Natural killer cell (primary cell): ENCODE measurements around the gene CTTN. TPM values are rescaled to one million over a fixed set of nuclear protein-coding genes. Genes with fewer than 3 reads are reported as not detected.

Experiments used
- ATAC-seq, 3 donors: fragments of 150-1000 bp in 2 of 3; fragments of 200-7000 bp in 1 of 3; cut with Tn5 transposase; 1 replicate in 1 of 3; 2 replicates in 2 of 3; pipeline ENCODE4 v1.10.0; 2021; ENCODE audit warnings: mild to moderate bottlenecking in 2 of 3, moderate library complexity in 2 of 3
- DNase-seq, 2 donors: peaks; one replicate each; pipeline versions ENCODE4 v3.0.0 to v3.0.0-alpha.2; 2013 to 2021; ENCODE audit warnings: mixed read lengths in 1 of 2
- H3K27ac ChIP-seq: one replicate; pipeline ENCODE4 v1.5.1; 2013; ENCODE audit warnings: mild to moderate bottlenecking, low read length
- H3K27me3 ChIP-seq: one replicate; pipeline ENCODE4 v1.6.1; 2013; ENCODE audit warnings: low read length; ENCODE audit not compliant: control insufficient read depth, insufficient read depth
- H3K36me3 ChIP-seq: one replicate; pipeline ENCODE4 v1.6.1; 2013; ENCODE audit warnings: low read length; ENCODE audit not compliant: control insufficient read depth, insufficient read depth
- H3K4me1 ChIP-seq: one replicate; pipeline ENCODE4 v1.6.1; 2013; ENCODE audit warnings: low read length; ENCODE audit not compliant: control insufficient read depth, insufficient read depth
- H3K4me3 ChIP-seq: one replicate; pipeline ENCODE4 v1.5.1; 2013; ENCODE audit warnings: low read length
- H3K9me3 ChIP-seq: one replicate; pipeline ENCODE4 v1.6.1; 2013; ENCODE audit warnings: low read length; ENCODE audit not compliant: control insufficient read depth, insufficient read depth
- H3K27ac Mint-ChIP-seq, 2 donors: one replicate each; pipeline ENCODE4 v1.8.0; 2022; ENCODE audit warnings: mild to moderate bottlenecking in 2 of 2, mixed read lengths in 2 of 2, moderate library complexity in 1 of 2
- H3K27me3 Mint-ChIP-seq, 2 donors: one replicate each; pipeline ENCODE4 v1.8.0; 2022; ENCODE audit warnings: low read depth in 2 of 2, mixed read lengths in 2 of 2
- H3K36me3 Mint-ChIP-seq: one replicate; pipeline ENCODE4 v1.8.0; 2022; ENCODE audit warnings: mixed read lengths
- H3K4me1 Mint-ChIP-seq, 2 donors: one replicate each; pipeline ENCODE4 v1.8.0; 2022; ENCODE audit warnings: mixed read lengths in 2 of 2
- H3K4me3 Mint-ChIP-seq: one replicate; pipeline ENCODE4 v1.8.0; 2022; ENCODE audit warnings: mild to moderate bottlenecking, moderate library complexity, mixed read lengths
- H3K9me3 Mint-ChIP-seq, 2 donors: one replicate each; pipeline ENCODE4 v1.8.0; 2022; ENCODE audit warnings: mixed read lengths in 2 of 2
- WGBS: methylation state at CpG from one replicate; pipeline ENCODE4 v1.1.7; 2013; ENCODE audit warnings: missing lambda C conversion rate; ENCODE audit not compliant: insufficient coverage; 5-methylcytosine and 5-hydroxymethylcytosine counted together
- intact Hi-C: fragments of 100-400 bp; cut with micrococcal nuclease; formaldehyde crosslinking; loops from one replicate; pipeline ENCODE4 v1.14.2; 2022
- total RNA-seq, 4 donors: library from RNA; stranded (reverse); fragments of 120-200 nt in 1 of 4; gene quantifications; one replicate each; pipeline versions ENCODE4 v1.2.3 to v1.2.4, GENCODE V29; 2013 to 2022
- TF ChIP-seq, protein P1 (sequence below): fragments of 200-600 bp; IDR thresholded peaks from one replicate; pipeline ENCODE4 v1.8.0; 2022; ENCODE audit warnings: antibody characterized with exemption

The CTTN gene
- total RNA-seq, 3 donors from 2014 or later (not counting 1 experiment from before 2014, with no cell fraction given): 0.59 to 5.8 (median 1.8) TPM

DNA sequence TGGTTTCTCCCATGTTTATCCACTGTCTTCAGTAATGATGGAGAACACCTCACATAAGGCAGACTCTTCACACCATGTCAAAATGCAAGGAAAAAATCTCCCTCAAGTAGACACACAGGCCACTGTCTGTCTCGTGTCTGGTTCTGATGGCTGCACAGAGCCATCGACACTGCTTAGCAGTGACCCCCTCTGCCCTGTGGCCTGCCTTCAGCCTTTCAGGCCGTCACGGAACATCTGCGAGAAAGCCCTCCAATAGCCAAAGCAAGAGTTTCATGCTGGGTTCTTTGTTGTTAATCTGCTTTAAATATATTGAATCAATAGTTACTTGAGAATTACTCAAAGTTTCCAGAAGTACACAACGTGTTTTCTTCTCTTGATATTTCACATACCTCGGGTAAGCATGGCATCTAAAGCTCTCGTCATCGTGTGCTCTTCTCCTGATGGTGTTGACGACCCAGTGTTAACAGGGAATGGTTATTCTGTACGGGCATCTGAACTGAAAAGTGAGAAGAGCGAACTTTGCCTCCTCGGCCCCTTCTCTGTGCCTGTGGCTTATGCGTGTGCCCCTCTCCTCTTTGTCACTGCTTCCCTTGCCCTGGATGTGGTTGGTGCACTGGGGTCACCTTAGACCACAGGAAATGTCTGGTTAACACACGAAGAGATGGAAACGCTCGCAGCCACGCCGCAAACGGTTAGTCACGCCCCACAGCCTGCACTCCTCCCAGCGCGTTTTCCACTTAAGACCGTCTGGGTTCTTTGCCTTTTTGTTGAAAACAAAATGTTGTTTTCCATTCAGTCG is 33.4 kb upstream of the CTTN start:
- peaks cover 6 to 8% of the 10 kb centered on the region in 2 donors for H3K27me3 Mint-ChIP-seq
- H3K36me3 Mint-ChIP-seq: no peaks in the 10 kb centered on the region
- H3K9me3 Mint-ChIP-seq: no peaks in the 10 kb centered on the region
- H3K4me3 Mint-ChIP-seq: peak overlapping the region; percentile 85
- peaks cover 35% of the 10 kb centered on the region for H3K4me1 ChIP-seq
- peaks cover 7% of the 10 kb centered on the region for H3K27me3 ChIP-seq
- no peaks in the 10 kb centered on the region for H3K9me3 ChIP-seq
- TF ChIP-seq, protein P1, sequence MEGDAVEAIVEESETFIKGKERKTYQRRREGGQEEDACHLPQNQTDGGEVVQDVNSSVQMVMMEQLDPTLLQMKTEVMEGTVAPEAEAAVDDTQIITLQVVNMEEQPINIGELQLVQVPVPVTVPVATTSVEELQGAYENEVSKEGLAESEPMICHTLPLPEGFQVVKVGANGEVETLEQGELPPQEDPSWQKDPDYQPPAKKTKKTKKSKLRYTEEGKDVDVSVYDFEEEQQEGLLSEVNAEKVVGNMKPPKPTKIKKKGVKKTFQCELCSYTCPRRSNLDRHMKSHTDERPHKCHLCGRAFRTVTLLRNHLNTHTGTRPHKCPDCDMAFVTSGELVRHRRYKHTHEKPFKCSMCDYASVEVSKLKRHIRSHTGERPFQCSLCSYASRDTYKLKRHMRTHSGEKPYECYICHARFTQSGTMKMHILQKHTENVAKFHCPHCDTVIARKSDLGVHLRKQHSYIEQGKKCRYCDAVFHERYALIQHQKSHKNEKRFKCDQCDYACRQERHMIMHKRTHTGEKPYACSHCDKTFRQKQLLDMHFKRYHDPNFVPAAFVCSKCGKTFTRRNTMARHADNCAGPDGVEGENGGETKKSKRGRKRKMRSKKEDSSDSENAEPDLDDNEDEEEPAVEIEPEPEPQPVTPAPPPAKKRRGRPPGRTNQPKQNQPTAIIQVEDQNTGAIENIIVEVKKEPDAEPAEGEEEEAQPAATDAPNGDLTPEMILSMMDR: no peak
- 12% methylated on average over 25 of the region's 25 CpGs for WGBS
- no peak overlapping the region for H3K4me3 ChIP-seq
- H3K4me1 Mint-ChIP-seq: peaks cover 31 to 34% of the 10 kb centered on the region in 2 donors
- H3K27ac ChIP-seq: no peak overlapping the region
- peak; percentile 65 to 69 for DNase-seq
- peak overlapping the region; percentile 74 to 86 for H3K27ac Mint-ChIP-seq
- ATAC-seq: peak; percentile 77 to 96 (median 81)
- H3K36me3 ChIP-seq: peaks cover 20% of the 10 kb centered on the region
- intact Hi-C loops: loop anchor here (2.0 kb wide), 1 partner anchor 60 kb away; no protein-coding TSS in a partner anchor

DNA sequence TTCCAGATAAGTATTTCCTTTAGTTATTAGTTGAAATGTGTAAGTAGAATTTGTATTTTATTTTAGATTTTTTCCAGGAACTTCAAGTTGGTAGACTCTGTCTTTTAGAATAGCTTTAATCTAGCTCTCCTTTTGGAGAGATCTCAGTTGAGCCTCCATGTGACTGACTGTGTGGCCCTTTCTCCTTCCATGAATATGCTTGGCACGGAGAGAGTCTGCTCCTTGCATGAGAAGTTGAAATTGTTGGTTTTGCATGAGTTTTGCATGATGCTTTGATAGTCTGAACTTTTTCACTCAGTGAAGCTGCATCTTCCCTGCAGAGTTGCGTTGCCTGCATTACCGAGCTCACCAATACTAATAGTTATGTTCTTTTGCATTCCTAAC is 32.8 kb upstream of the CTTN start:
- ATAC-seq: peak in 1 of 3 donors; percentile 9
- 14% methylated on average over 1 of the region's 3 CpGs for WGBS
- TF ChIP-seq, protein P1: no peak
- peak overlapping the region; percentile 74 to 86 for H3K27ac Mint-ChIP-seq
- no peaks in the 10 kb centered on the region for H3K9me3 Mint-ChIP-seq
- peaks cover 20% of the 10 kb centered on the region for H3K36me3 ChIP-seq
- H3K27me3 Mint-ChIP-seq: peaks cover 6 to 11% of the 10 kb centered on the region in 2 donors
- intact Hi-C loops: loop anchor here (2.0 kb wide), 1 partner anchor 59 kb away; no protein-coding TSS in a partner anchor
- no peak for DNase-seq
- H3K4me1 Mint-ChIP-seq: peaks cover 31 to 34% of the 10 kb centered on the region in 2 donors
- H3K4me1 ChIP-seq: peaks cover 35% of the 10 kb centered on the region
- no peaks in the 10 kb centered on the region for H3K36me3 Mint-ChIP-seq
- H3K27me3 ChIP-seq: peaks cover 7% of the 10 kb centered on the region
- no peaks in the 10 kb centered on the region for H3K9me3 ChIP-seq
- H3K4me3 ChIP-seq: no peak overlapping the region
- no peak overlapping the region for H3K27ac ChIP-seq
- H3K4me3 Mint-ChIP-seq: peak overlapping the region; percentile 85

- Histone ChIP-seq H3K4me1 (peaks cover 35% of the 10 kb centered on the region), H3K27ac (no peak overlapping the region), H3K27me3 (peaks cover 5% of the 10 kb centered on the region), H3K36me3 (peaks cover 16% of the 10 kb centered on the region), H3K9me3 (no peaks in the 10 kb centered on the region), H3K4me3 (no peak overlapping the region)
- ATAC-seq (no peak), DNase-seq (no peak)
- H3K4me1 Mint-ChIP-seq: peaks cover 31 to 41% of the 10 kb centered on the region in 2 donors
- intact Hi-C loops: loop anchor here (2.0 kb wide), 1 partner anchor 14 kb away; no protein-coding TSS in a partner anchor
- 71% methylated on average over 8 of the region's 8 CpGs for WGBS
- no peak overlapping the region for H3K27ac Mint-ChIP-seq
- H3K9me3 Mint-ChIP-seq: peaks cover 0 to 4% of the 10 kb centered on the region in 2 donors
- TF ChIP-seq, protein P1: no peak
- peak overlapping the region; percentile 47 for H3K4me3 Mint-ChIP-seq
- H3K36me3 Mint-ChIP-seq: no peaks in the 10 kb centered on the region
- H3K27me3 Mint-ChIP-seq: peaks cover 0 to 10% of the 10 kb centered on the region in 2 donors
Observed at GRCh38 chr11:70367071-70367470, 31.3 kb upstream of the CTTN start.
